CD4-positive, alpha-beta T cell treated with Interleukin-2 at 100 ng/mL for 4 hours (primary cell): Measurements from ENCODE around the gene C12orf76.

ENCODE experiments used
- DNase-seq: peaks from one replicate; pipeline ENCODE4 v3.0.0-alpha.2; 2020; ENCODE audit warnings: low spot score

The C12orf76 gene

GRCh38 chr12:109995686-109996482, 52.4 kb downstream of the C12orf76 start, which contains the start of gene GIT2:
Gene GIT2 (minus strand): TSS chr12:109996368. CDS start chr12:109996224, 144 bp downstream.
- peak; percentile 95 for DNase-seq

GRCh38 chr12:109995361-109995685, 53.0 kb downstream of the C12orf76 start:
- DNase-seq, result no peak

GRCh38 chr12:109994401-109995175, 53.7 kb downstream of the C12orf76 start:
- DNase-seq, result peak; percentile 67

- DNase-seq, result no peak
Observed at GRCh38 chr12:109993091-109993490, 55.2 kb downstream of the C12orf76 start.

GRCh38 chr12:109991586-109991985, 56.7 kb downstream of the C12orf76 start:
- DNase-seq, result no peak
